ENCODE results near the gene MDC1. TPM values are rescaled to one million over a fixed set of nuclear protein-coding genes. Genes with fewer than 3 reads are reported as not detected.

MDC1 gene
- total RNA-seq, 3 donors from 2014 or later (not counting 1 experiment from before 2014, with no cell fraction given) = 61.2 to 77.0 (median 64.5) TPM

- H3K4me1 ChIP-seq (ENCODE audit: control insufficient read depth, insufficient read depth, low read length) = peaks cover 68% of the 10 kb centered on the region
- H3K9me3 ChIP-seq (ENCODE audit: control insufficient read depth, insufficient read depth, low read length) = no peaks in the 10 kb centered on the region
- H3K36me3 ChIP-seq (ENCODE audit: control insufficient read depth, insufficient read depth, low read length) = no peaks in the 10 kb centered on the region
- ATAC-seq (peak; percentile 25 to 45 (median 30)), DNase-seq (peak; percentile 64 to 78)
- peak overlapping the region; percentile 96 for H3K27ac ChIP-seq (ENCODE audit: low read length)
- peak overlapping the region; percentile 96 for H3K4me3 ChIP-seq (ENCODE audit: low read length)
- Mint-ChIP-seq H3K4me1 (peaks cover 63 to 80% of the 10 kb centered on the region in 2 donors), H3K9me3 (no peaks in the 10 kb centered on the region), H3K36me3 (peaks cover 13% of the 10 kb centered on the region), H3K27ac (peak overlapping the region; percentile 91 to 98), H3K27me3 (ENCODE audit: low read depth in 2 of 2) (no peaks in the 10 kb centered on the region), H3K4me3 (peak overlapping the region; percentile 96)
- no peaks in the 10 kb centered on the region for H3K27me3 ChIP-seq (ENCODE audit: control insufficient read depth, insufficient read depth, low read length)
- WGBS (ENCODE audit: insufficient coverage) = under 1% methylated on average over 52 of the region's 52 CpGs
- TF ChIP-seq CTCF (IDR thresholded peaks at IDR 0.05) = no peak
- intact Hi-C loops (cut with micrococcal nuclease) = loop anchor here (1.0 to 2.0 kb wide), 2 partner anchors 30 to 40 kb away; partner anchors contain the start of genes C6orf136 and MDC1
These were observed 30.0 kb downstream of the MDC1 start for GRCh38 chr6:30686908-30687658.

- TF ChIP-seq CTCF (IDR thresholded peaks at IDR 0.05) = no peak
- peaks cover 70 to 89% of the 10 kb centered on the region in 2 donors for H3K4me1 Mint-ChIP-seq
These were observed 30.8 kb downstream of the MDC1 start, which contains the start of gene PPP1R18 for GRCh38 chr6:30686009-30686907. Gene PPP1R18 (minus strand): TSS chr6:30686645. CDS start chr6:30686018, 627 bp downstream.

GRCh38 chr6:30685157-30686008 is 31.7 kb downstream of the MDC1 start:
- Mint-ChIP-seq H3K9me3 (no peaks in the 10 kb centered on the region), H3K4me3 (peak overlapping the region; percentile 96), H3K4me1 (peaks cover 65 to 92% of the 10 kb centered on the region in 2 donors), H3K27me3 (ENCODE audit: low read depth in 2 of 2) (no peaks in the 10 kb centered on the region), H3K27ac (peak overlapping the region; percentile 91 to 98), H3K36me3 (peaks cover 13% of the 10 kb centered on the region)
- Histone ChIP-seq H3K27me3 (ENCODE audit: control insufficient read depth, insufficient read depth, low read length) (no peaks in the 10 kb centered on the region), H3K27ac (ENCODE audit: low read length) (peak overlapping the region; percentile 96), H3K9me3 (ENCODE audit: control insufficient read depth, insufficient read depth, low read length) (no peaks in the 10 kb centered on the region), H3K4me1 (ENCODE audit: control insufficient read depth, insufficient read depth, low read length) (peaks cover 76% of the 10 kb centered on the region), H3K4me3 (ENCODE audit: low read length) (peak overlapping the region; percentile 96), H3K36me3 (ENCODE audit: control insufficient read depth, insufficient read depth, low read length) (peaks cover 2% of the 10 kb centered on the region)
- intact Hi-C loops (cut with micrococcal nuclease) = loop anchor here (2.0 kb wide), 1 partner anchor 39 kb away; the partner anchor contains the start of gene C6orf136
- no peak for ATAC-seq
- DNase-seq = peak in 1 of 2 donors; percentile 54
- no peak for TF ChIP-seq CTCF (IDR thresholded peaks at IDR 0.05)
- WGBS (ENCODE audit: insufficient coverage) = 7% methylated on average over 29 of the region's 29 CpGs

More at GRCh38 chr6:30686009-30686907, 30.8 kb downstream of the MDC1 start, which contains the start of gene PPP1R18:
- under 1% methylated on average over 39 of the region's 41 CpGs for WGBS (ENCODE audit: insufficient coverage)
- Mint-ChIP-seq H3K36me3 (peaks cover 13% of the 10 kb centered on the region), H3K27me3 (ENCODE audit: low read depth in 2 of 2) (no peaks in the 10 kb centered on the region), H3K9me3 (no peaks in the 10 kb centered on the region), H3K27ac (peak within 1 kb of the TSS; percentile 91 to 98), H3K4me3 (peak within 1 kb of the TSS; percentile 96)
- peak within 1 kb of the TSS; percentile 96 for H3K27ac ChIP-seq (ENCODE audit: low read length)
- DNase-seq (peak; percentile 74 to 90), ATAC-seq (peak; percentile 48 to 75 (median 55))
- H3K9me3 ChIP-seq (ENCODE audit: control insufficient read depth, insufficient read depth, low read length) = no peaks in the 10 kb centered on the region
- no peaks in the 10 kb centered on the region for H3K27me3 ChIP-seq (ENCODE audit: control insufficient read depth, insufficient read depth, low read length)
- intact Hi-C loops (cut with micrococcal nuclease) = loop anchor here (2.0 kb wide), 1 partner anchor 39 kb away; the partner anchor contains the start of gene C6orf136
- peaks cover 73% of the 10 kb centered on the region for H3K4me1 ChIP-seq (ENCODE audit: control insufficient read depth, insufficient read depth, low read length)
- H3K36me3 ChIP-seq (ENCODE audit: control insufficient read depth, insufficient read depth, low read length) = no peaks in the 10 kb centered on the region
- H3K4me3 ChIP-seq (ENCODE audit: low read length) = peak within 1 kb of the TSS; percentile 96

All from natural killer cell (primary cell).